Natural killer cell (primary cell): ENCODE results near the gene CATSPER3. TPM values are rescaled to one million over a fixed set of nuclear protein-coding genes. Genes with fewer than 3 reads are reported as not detected.

Experiments used
- ATAC-seq, 3 donors: fragments of 150-1000 bp in 2 of 3; fragments of 200-7000 bp in 1 of 3; cut with Tn5 transposase; 1 replicate in 1 of 3; 2 replicates in 2 of 3; pipeline ENCODE4 v1.10.0; 2021; ENCODE audit warnings: mild to moderate bottlenecking in 2 of 3, moderate library complexity in 2 of 3
- DNase-seq, 2 donors: peaks; one replicate each; pipeline versions ENCODE4 v3.0.0 to v3.0.0-alpha.2; 2013 to 2021; ENCODE audit warnings: mixed read lengths in 1 of 2
- H3K27ac ChIP-seq: one replicate; pipeline ENCODE4 v1.5.1; 2013; ENCODE audit warnings: mild to moderate bottlenecking, low read length
- H3K27me3 ChIP-seq: one replicate; pipeline ENCODE4 v1.6.1; 2013; ENCODE audit warnings: low read length; ENCODE audit not compliant: control insufficient read depth, insufficient read depth
- H3K36me3 ChIP-seq: one replicate; pipeline ENCODE4 v1.6.1; 2013; ENCODE audit warnings: low read length; ENCODE audit not compliant: control insufficient read depth, insufficient read depth
- H3K4me1 ChIP-seq: one replicate; pipeline ENCODE4 v1.6.1; 2013; ENCODE audit warnings: low read length; ENCODE audit not compliant: control insufficient read depth, insufficient read depth
- H3K4me3 ChIP-seq: one replicate; pipeline ENCODE4 v1.5.1; 2013; ENCODE audit warnings: low read length
- H3K9me3 ChIP-seq: one replicate; pipeline ENCODE4 v1.6.1; 2013; ENCODE audit warnings: low read length; ENCODE audit not compliant: control insufficient read depth, insufficient read depth
- H3K27ac Mint-ChIP-seq, 2 donors: one replicate each; pipeline ENCODE4 v1.8.0; 2022; ENCODE audit warnings: mild to moderate bottlenecking in 2 of 2, mixed read lengths in 2 of 2, moderate library complexity in 1 of 2
- H3K27me3 Mint-ChIP-seq, 2 donors: one replicate each; pipeline ENCODE4 v1.8.0; 2022; ENCODE audit warnings: low read depth in 2 of 2, mixed read lengths in 2 of 2
- H3K36me3 Mint-ChIP-seq: one replicate; pipeline ENCODE4 v1.8.0; 2022; ENCODE audit warnings: mixed read lengths
- H3K4me1 Mint-ChIP-seq, 2 donors: one replicate each; pipeline ENCODE4 v1.8.0; 2022; ENCODE audit warnings: mixed read lengths in 2 of 2
- H3K4me3 Mint-ChIP-seq: one replicate; pipeline ENCODE4 v1.8.0; 2022; ENCODE audit warnings: mild to moderate bottlenecking, moderate library complexity, mixed read lengths
- H3K9me3 Mint-ChIP-seq, 2 donors: one replicate each; pipeline ENCODE4 v1.8.0; 2022; ENCODE audit warnings: mixed read lengths in 2 of 2
- CTCF ChIP-seq: fragments of 200-600 bp; IDR thresholded peaks from one replicate; pipeline ENCODE4 v1.8.0; 2022; ENCODE audit warnings: antibody characterized with exemption
- WGBS: methylation state at CpG from one replicate; pipeline ENCODE4 v1.1.7; 2013; ENCODE audit warnings: missing lambda C conversion rate; ENCODE audit not compliant: insufficient coverage; 5-methylcytosine and 5-hydroxymethylcytosine counted together
- intact Hi-C: fragments of 100-400 bp; cut with micrococcal nuclease; formaldehyde crosslinking; loops from one replicate; pipeline ENCODE4 v1.14.2; 2022
- total RNA-seq, 4 donors: library from RNA; stranded (reverse); fragments of 120-200 nt in 1 of 4; gene quantifications; one replicate each; pipeline versions ENCODE4 v1.2.3 to v1.2.4, GENCODE V29; 2013 to 2022

The CATSPER3 gene
- total RNA-seq, 3 donors from 2014 or later (not counting 1 experiment from before 2014, with no cell fraction given), result 0.31 to 0.79 (median 0.55) TPM

DNA sequence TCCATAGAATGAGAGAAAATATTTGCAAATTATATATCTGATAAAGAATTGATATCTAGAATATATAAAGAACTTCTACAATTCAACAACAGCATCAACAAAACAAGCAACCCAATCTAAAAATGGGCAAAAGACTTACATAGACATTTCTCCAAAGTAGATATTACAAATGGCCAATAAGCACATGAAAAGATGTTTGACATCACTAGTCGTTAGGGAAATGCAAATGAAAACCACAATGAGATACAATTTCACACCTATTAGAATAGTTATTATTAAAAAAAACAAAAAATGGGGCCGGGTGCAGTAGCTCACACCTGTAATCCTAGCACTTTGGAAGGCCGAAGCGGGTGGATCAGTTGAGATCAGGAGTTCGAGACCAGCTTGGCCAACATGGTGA is 24.4 kb downstream of the CATSPER3 start:
- Histone ChIP-seq H3K36me3 (no peaks in the 10 kb centered on the region), H3K4me3 (no peak overlapping the region), H3K4me1 (no peaks in the 10 kb centered on the region), H3K9me3 (no peaks in the 10 kb centered on the region), H3K27me3 (no peaks in the 10 kb centered on the region), H3K27ac (no peak overlapping the region)
- 94% methylated on average over 4 of the region's 5 CpGs for WGBS
- peaks cover 0 to 5% of the 10 kb centered on the region in 2 donors for H3K27me3 Mint-ChIP-seq
- no peaks in the 10 kb centered on the region for H3K4me1 Mint-ChIP-seq
- no peak for TF ChIP-seq CTCF
- no peaks in the 10 kb centered on the region for H3K9me3 Mint-ChIP-seq
- DNase-seq, result no peak
- no peak for ATAC-seq
- no peak overlapping the region for H3K27ac Mint-ChIP-seq
- H3K36me3 Mint-ChIP-seq, result no peaks in the 10 kb centered on the region
- no peak overlapping the region for H3K4me3 Mint-ChIP-seq
- intact Hi-C loops, result no loop called here

- no peak overlapping the region for H3K4me3 ChIP-seq
- H3K27ac ChIP-seq, result no peak overlapping the region
- H3K27ac Mint-ChIP-seq, result no peak overlapping the region
- intact Hi-C loops, result no loop called here
- DNase-seq, result no peak
- no peaks in the 10 kb centered on the region for H3K4me1 Mint-ChIP-seq
- H3K9me3 Mint-ChIP-seq, result no peaks in the 10 kb centered on the region
- no peaks in the 10 kb centered on the region for H3K27me3 ChIP-seq
- no peak for TF ChIP-seq CTCF
- no peaks in the 10 kb centered on the region for H3K4me1 ChIP-seq
- 100% methylated on average over 1 of the region's 2 CpGs for WGBS
- peaks cover 0 to 5% of the 10 kb centered on the region in 2 donors for H3K27me3 Mint-ChIP-seq
- no peaks in the 10 kb centered on the region for H3K9me3 ChIP-seq
- H3K4me3 Mint-ChIP-seq, result no peak overlapping the region
- no peaks in the 10 kb centered on the region for H3K36me3 Mint-ChIP-seq
- no peak for ATAC-seq
- no peaks in the 10 kb centered on the region for H3K36me3 ChIP-seq
Observed at GRCh38 chr5:134993161-134993560, 25.5 kb downstream of the CATSPER3 start.

DNA sequence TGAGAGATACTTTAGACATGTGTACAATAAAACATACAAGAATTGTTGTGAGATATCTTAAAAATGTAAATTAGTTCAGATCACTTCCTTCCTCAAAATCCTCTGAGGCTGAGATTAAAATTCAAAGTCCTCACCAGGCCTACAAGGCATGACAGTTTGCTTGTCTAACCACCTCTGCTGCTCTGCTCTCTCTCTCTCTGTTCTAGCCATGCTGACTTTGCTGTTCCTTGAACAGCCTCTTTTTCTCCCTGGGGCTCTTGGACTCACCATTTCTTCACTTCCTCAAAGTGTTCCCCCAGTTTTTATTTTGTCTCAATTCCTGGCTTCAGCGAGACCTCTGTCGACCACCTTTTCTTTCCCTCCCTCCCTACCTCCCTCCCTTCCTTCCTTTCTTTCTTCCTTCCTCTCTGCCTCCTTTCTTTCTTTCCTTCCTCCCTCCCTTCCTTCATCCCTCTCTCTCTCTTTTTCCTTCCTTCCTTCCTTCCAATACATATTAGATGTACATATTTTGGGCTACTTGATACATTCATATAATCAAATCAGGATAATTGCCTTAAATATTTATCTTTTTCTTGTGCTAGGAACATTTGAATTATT is 27.0 kb downstream of the CATSPER3 start:
- Histone ChIP-seq H3K27me3 (no peaks in the 10 kb centered on the region), H3K36me3 (no peaks in the 10 kb centered on the region), H3K27ac (no peak overlapping the region), H3K4me1 (no peaks in the 10 kb centered on the region), H3K4me3 (no peak overlapping the region), H3K9me3 (no peaks in the 10 kb centered on the region)
- DNase-seq, result no peak
- Mint-ChIP-seq H3K4me1 (no peaks in the 10 kb centered on the region), H3K9me3 (no peaks in the 10 kb centered on the region), H3K27ac (no peak overlapping the region), H3K4me3 (no peak overlapping the region), H3K27me3 (peaks cover 0 to 2% of the 10 kb centered on the region in 2 donors), H3K36me3 (no peaks in the 10 kb centered on the region)
- ATAC-seq, result peak in 1 of 3 donors; percentile 32
- intact Hi-C loops, result no loop called here
- TF ChIP-seq CTCF, result no peak
- WGBS, result 37% methylated on average over 2 of the region's 2 CpGs

DNA sequence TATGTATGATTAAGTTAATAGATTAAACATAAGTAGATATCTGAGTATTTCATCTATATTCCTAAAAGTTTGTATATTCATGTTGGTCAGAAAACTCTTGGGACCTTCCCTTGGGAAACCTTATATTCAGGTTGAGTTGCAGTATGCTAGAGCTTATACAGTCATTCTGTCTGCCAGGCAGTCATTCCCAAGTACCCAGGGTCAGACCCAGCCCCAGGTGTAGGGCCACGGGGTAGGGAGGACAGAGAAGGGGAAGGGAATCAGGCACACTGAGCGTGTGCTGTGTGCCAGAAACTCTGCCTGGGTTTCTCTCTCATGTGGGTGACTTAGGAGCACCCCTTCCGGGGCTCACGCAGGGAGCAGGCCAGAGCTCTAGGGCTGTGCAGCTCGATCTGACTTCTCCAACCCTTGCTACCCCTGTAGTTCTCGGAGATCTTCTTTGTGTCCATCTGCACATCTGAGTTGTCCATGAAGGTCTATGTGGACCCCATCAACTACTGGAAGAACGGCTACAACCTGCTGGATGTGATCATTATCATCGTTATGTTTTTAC is 28.2 kb downstream of the CATSPER3 start:
- 91% methylated on average over 8 of the region's 8 CpGs for WGBS
- no peaks in the 10 kb centered on the region for H3K4me1 Mint-ChIP-seq
- Histone ChIP-seq H3K9me3 (no peaks in the 10 kb centered on the region), H3K27me3 (no peaks in the 10 kb centered on the region), H3K4me1 (no peaks in the 10 kb centered on the region), H3K36me3 (no peaks in the 10 kb centered on the region), H3K27ac (no peak overlapping the region), H3K4me3 (no peak overlapping the region)
- DNase-seq, result no peak
- peaks cover 0 to 2% of the 10 kb centered on the region in 2 donors for H3K27me3 Mint-ChIP-seq
- no peak overlapping the region for H3K27ac Mint-ChIP-seq
- H3K4me3 Mint-ChIP-seq, result no peak overlapping the region
- ATAC-seq, result peak in 1 of 3 donors; percentile 37
- no peaks in the 10 kb centered on the region for H3K36me3 Mint-ChIP-seq
- intact Hi-C loops, result no loop called here
- no peak for TF ChIP-seq CTCF
- H3K9me3 Mint-ChIP-seq, result no peaks in the 10 kb centered on the region
